BLaER1 (cell line): ENCODE results near the gene PDZRN3.

ENCODE experiments used
- H3K27ac ChIP-seq: shearing (Covaris generic); formaldehyde crosslinking; 2 replicates; pipeline ENCODE4 v1.8.1; 2022
- H3K27me3 ChIP-seq: shearing (Covaris generic); formaldehyde crosslinking; 2 replicates; pipeline ENCODE4 v1.8.1; 2022
- H3K36me3 ChIP-seq: shearing (Covaris generic); formaldehyde crosslinking; 2 replicates; pipeline ENCODE4 v1.8.1; 2022
- H3K4me1 ChIP-seq: shearing (Covaris generic); formaldehyde crosslinking; 2 replicates; pipeline ENCODE4 v1.8.1; 2022
- H3K4me2 ChIP-seq: shearing (Covaris generic); formaldehyde crosslinking; 2 replicates; pipeline ENCODE4 v1.8.1; 2022
- H3K4me3 ChIP-seq: shearing (Covaris generic); formaldehyde crosslinking; 2 replicates; pipeline ENCODE4 v1.8.1; 2022
- H3K9ac ChIP-seq: shearing (Covaris generic); formaldehyde crosslinking; 2 replicates; pipeline ENCODE4 v1.8.1; 2022
- H3K9me3 ChIP-seq: shearing (Covaris generic); formaldehyde crosslinking; 2 replicates; pipeline ENCODE4 v1.8.1; 2022
- H4K20me1 ChIP-seq: shearing (Covaris generic); formaldehyde crosslinking; 2 replicates; pipeline ENCODE4 v1.8.1; 2022
- Cebpa-rat ChIP-seq: shearing (Covaris generic); IDR thresholded peaks from 2 replicates; pipeline ENCODE4 v1.8.1; 2022

Gene PDZRN3

GRCh38 chr3:73599605-73600004, 25.1 kb downstream of the PDZRN3 start:
- no peaks in the 10 kb centered on the region for H3K9me3 ChIP-seq
- H4K20me1 ChIP-seq = no peaks in the 10 kb centered on the region
- no peak overlapping the region for H3K27ac ChIP-seq
- H3K4me3 ChIP-seq = no peak overlapping the region
- no peak overlapping the region for H3K9ac ChIP-seq
- no peaks in the 10 kb centered on the region for H3K27me3 ChIP-seq
- H3K4me1 ChIP-seq = no peaks in the 10 kb centered on the region
- H3K4me2 ChIP-seq = no peak overlapping the region
- TF ChIP-seq Cebpa-rat = no peak
- no peaks in the 10 kb centered on the region for H3K36me3 ChIP-seq

- H3K4me2 ChIP-seq = no peak overlapping the region
Measured at GRCh38 chr3:73597476-73597875, 27.3 kb downstream of the PDZRN3 start.

GRCh38 chr3:73592154-73593144, 32.3 kb downstream of the PDZRN3 start:
- H3K27me3 ChIP-seq = no peaks in the 10 kb centered on the region
- no peaks in the 10 kb centered on the region for H3K36me3 ChIP-seq
- no peaks in the 10 kb centered on the region for H4K20me1 ChIP-seq
- no peak overlapping the region for H3K27ac ChIP-seq
- H3K4me1 ChIP-seq = no peaks in the 10 kb centered on the region
- TF ChIP-seq Cebpa-rat = no peak
- no peak overlapping the region for H3K4me3 ChIP-seq
- no peaks in the 10 kb centered on the region for H3K9me3 ChIP-seq
- no peak overlapping the region for H3K4me2 ChIP-seq
- no peak overlapping the region for H3K9ac ChIP-seq

More at GRCh38 chr3:73597476-73597875, 27.3 kb downstream of the PDZRN3 start:
- TF ChIP-seq Cebpa-rat = no peak
- H3K4me1 ChIP-seq = no peaks in the 10 kb centered on the region
- no peaks in the 10 kb centered on the region for H3K9me3 ChIP-seq
- no peak overlapping the region for H3K27ac ChIP-seq
- no peak overlapping the region for H3K4me3 ChIP-seq
- no peaks in the 10 kb centered on the region for H3K36me3 ChIP-seq
- H3K27me3 ChIP-seq = no peaks in the 10 kb centered on the region
- no peaks in the 10 kb centered on the region for H4K20me1 ChIP-seq
- H3K9ac ChIP-seq = no peak overlapping the region

GRCh38 chr3:73591286-73591800, 33.4 kb downstream of the PDZRN3 start:
- Histone ChIP-seq H3K4me3 (no peak overlapping the region), H3K9ac (no peak overlapping the region), H3K27me3 (no peaks in the 10 kb centered on the region), H3K4me1 (no peaks in the 10 kb centered on the region), H3K27ac (no peak overlapping the region), H4K20me1 (no peaks in the 10 kb centered on the region), H3K4me2 (no peak overlapping the region), H3K9me3 (no peaks in the 10 kb centered on the region), H3K36me3 (no peaks in the 10 kb centered on the region)
- no peak for TF ChIP-seq Cebpa-rat

- Histone ChIP-seq H3K4me1 (no peaks in the 10 kb centered on the region), H3K4me2 (no peak overlapping the region), H3K9me3 (no peaks in the 10 kb centered on the region), H3K9ac (no peak overlapping the region), H3K27ac (no peak overlapping the region), H4K20me1 (no peaks in the 10 kb centered on the region), H3K4me3 (no peak overlapping the region), H3K36me3 (no peaks in the 10 kb centered on the region), H3K27me3 (no peaks in the 10 kb centered on the region)
- TF ChIP-seq Cebpa-rat = no peak
Measured at GRCh38 chr3:73586628-73587027, 38.1 kb downstream of the PDZRN3 start.

GRCh38 chr3:73586190-73586589, 38.6 kb downstream of the PDZRN3 start:
- H3K27me3 ChIP-seq = no peaks in the 10 kb centered on the region
- no peaks in the 10 kb centered on the region for H3K9me3 ChIP-seq
- H3K4me2 ChIP-seq = no peak overlapping the region
- H3K27ac ChIP-seq = no peak overlapping the region
- H3K4me1 ChIP-seq = no peaks in the 10 kb centered on the region
- no peak overlapping the region for H3K4me3 ChIP-seq
- H3K36me3 ChIP-seq = no peaks in the 10 kb centered on the region
- TF ChIP-seq Cebpa-rat = no peak
- no peak overlapping the region for H3K9ac ChIP-seq
- H4K20me1 ChIP-seq = no peaks in the 10 kb centered on the region

GRCh38 chr3:73584873-73585272, 39.9 kb downstream of the PDZRN3 start:
- no peak for TF ChIP-seq Cebpa-rat
- no peaks in the 10 kb centered on the region for H3K36me3 ChIP-seq
- no peak overlapping the region for H3K4me2 ChIP-seq
- H3K27ac ChIP-seq = no peak overlapping the region
- no peak overlapping the region for H3K9ac ChIP-seq
- H3K4me3 ChIP-seq = no peak overlapping the region
- no peaks in the 10 kb centered on the region for H4K20me1 ChIP-seq
- H3K9me3 ChIP-seq = no peaks in the 10 kb centered on the region
- no peaks in the 10 kb centered on the region for H3K4me1 ChIP-seq
- no peaks in the 10 kb centered on the region for H3K27me3 ChIP-seq

- H3K27me3 ChIP-seq = no peaks in the 10 kb centered on the region
- no peaks in the 10 kb centered on the region for H3K9me3 ChIP-seq
- no peaks in the 10 kb centered on the region for H3K36me3 ChIP-seq
- no peak overlapping the region for H3K9ac ChIP-seq
- H3K4me3 ChIP-seq = no peak overlapping the region
- no peaks in the 10 kb centered on the region for H4K20me1 ChIP-seq
- peaks cover 3% of the 10 kb centered on the region for H3K4me1 ChIP-seq
- TF ChIP-seq Cebpa-rat = no peak
- no peak overlapping the region for H3K27ac ChIP-seq
- H3K4me2 ChIP-seq = no peak overlapping the region
Measured at GRCh38 chr3:73582535-73582934, 42.2 kb downstream of the PDZRN3 start.

GRCh38 chr3:73581134-73581846, 43.5 kb downstream of the PDZRN3 start:
- Histone ChIP-seq H4K20me1 (no peaks in the 10 kb centered on the region), H3K36me3 (no peaks in the 10 kb centered on the region), H3K9ac (no peak overlapping the region), H3K4me1 (peaks cover 12% of the 10 kb centered on the region), H3K4me3 (no peak overlapping the region), H3K4me2 (no peak overlapping the region), H3K9me3 (no peaks in the 10 kb centered on the region), H3K27me3 (no peaks in the 10 kb centered on the region), H3K27ac (no peak overlapping the region)
- TF ChIP-seq Cebpa-rat = no peak

- no peak overlapping the region for H3K9ac ChIP-seq
- no peak for TF ChIP-seq Cebpa-rat
- H3K4me3 ChIP-seq = no peak overlapping the region
Measured at GRCh38 chr3:73580343-73580742, 44.4 kb downstream of the PDZRN3 start.

More at GRCh38 chr3:73580343-73580742, 44.4 kb downstream of the PDZRN3 start:
- no peaks in the 10 kb centered on the region for H3K9me3 ChIP-seq
- no peak overlapping the region for H3K4me2 ChIP-seq
- H4K20me1 ChIP-seq = no peaks in the 10 kb centered on the region
- H3K36me3 ChIP-seq = no peaks in the 10 kb centered on the region
- H3K4me1 ChIP-seq = peaks cover 12% of the 10 kb centered on the region
- no peak overlapping the region for H3K27ac ChIP-seq
- H3K27me3 ChIP-seq = no peaks in the 10 kb centered on the region
